HG03139 (cell line): Measurements from ENCODE around the gene ZDHHC17.

ENCODE experiments used
- ATAC-seq: cut with Tn5 transposase; IDR thresholded peaks from one replicate; pipeline ENCODE4 v1.9.1; 2021; ENCODE audit not compliant: unreplicated experiment

The ZDHHC17 gene

GRCh38 chr12:76813265-76813664, 49.4 kb downstream of the ZDHHC17 start:
- ATAC-seq: no peak

GRCh38 chr12:76813972-76814371, 50.1 kb downstream of the ZDHHC17 start:
- ATAC-seq: no peak

GRCh38 chr12:76820888-76821482, 57.1 kb downstream of the ZDHHC17 start:
- ATAC-seq: no peak

DNA sequence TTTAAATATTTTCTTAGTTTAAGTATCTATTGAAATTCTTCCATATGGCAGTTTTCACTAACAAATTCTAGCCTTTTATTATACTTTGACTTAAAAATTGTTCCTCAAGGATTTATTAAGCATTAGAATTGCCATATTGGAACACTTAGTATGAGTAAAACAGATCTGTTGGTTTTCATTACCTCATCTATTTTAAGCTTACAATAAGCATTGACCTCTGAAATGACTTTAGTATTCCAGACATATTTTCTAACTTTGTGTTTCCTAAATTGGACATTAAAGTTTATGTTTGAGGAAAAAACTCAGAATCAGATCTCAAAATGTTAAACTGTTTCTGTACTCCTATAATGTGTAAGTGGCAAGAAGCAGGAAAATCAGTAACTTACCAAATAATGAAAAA, 66.5 kb downstream of the ZDHHC17 start:
- no peak for ATAC-seq

- no peak for ATAC-seq
These were observed 72.7 kb downstream of the ZDHHC17 start for GRCh38 chr12:76836633-76837032.

GRCh38 chr12:76847260-76847659, 83.3 kb downstream of the ZDHHC17 start:
- no peak for ATAC-seq

DNA sequence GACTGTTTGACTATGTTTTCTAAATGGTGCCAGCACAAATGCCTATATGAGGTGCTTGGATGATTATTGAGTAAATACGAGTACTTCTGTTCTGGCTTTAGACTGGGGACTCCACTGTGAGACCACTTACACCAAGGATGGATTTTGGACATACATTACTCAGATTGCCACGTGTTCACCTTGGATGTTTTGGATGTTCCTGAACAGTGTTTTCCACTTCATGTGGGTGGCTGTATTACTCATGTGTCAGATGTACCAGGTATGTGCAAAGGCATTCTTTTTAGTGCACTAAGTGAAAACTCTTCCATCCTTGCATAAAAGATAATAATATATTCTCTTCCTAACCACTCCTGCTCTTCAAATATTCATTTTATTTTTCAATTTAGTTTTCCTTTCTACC, 84.2 kb downstream of the ZDHHC17 start:
- no peak for ATAC-seq

DNA sequence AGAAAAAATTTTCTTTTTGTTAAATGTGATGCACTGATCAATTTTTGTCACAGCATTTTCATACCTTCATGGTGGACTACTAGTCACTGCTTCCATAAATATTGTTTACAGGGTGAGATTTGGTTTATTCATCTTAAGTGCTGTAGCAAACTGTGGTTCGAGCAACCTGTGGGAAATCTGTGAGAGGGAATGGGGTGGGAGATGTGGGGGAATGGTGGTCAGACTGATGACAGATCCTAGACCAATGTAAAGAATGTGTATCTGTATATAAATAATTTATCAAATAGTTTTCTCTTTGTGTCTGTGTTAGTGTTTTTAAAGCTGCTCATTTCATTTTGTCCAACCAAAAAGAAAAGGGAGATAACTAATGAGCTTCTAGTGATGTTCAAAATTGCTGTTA, 88.2 kb downstream of the ZDHHC17 start:
- ATAC-seq: no peak

- no peak for ATAC-seq
These were observed 91.4 kb downstream of the ZDHHC17 start for GRCh38 chr12:76855271-76855670.

DNA sequence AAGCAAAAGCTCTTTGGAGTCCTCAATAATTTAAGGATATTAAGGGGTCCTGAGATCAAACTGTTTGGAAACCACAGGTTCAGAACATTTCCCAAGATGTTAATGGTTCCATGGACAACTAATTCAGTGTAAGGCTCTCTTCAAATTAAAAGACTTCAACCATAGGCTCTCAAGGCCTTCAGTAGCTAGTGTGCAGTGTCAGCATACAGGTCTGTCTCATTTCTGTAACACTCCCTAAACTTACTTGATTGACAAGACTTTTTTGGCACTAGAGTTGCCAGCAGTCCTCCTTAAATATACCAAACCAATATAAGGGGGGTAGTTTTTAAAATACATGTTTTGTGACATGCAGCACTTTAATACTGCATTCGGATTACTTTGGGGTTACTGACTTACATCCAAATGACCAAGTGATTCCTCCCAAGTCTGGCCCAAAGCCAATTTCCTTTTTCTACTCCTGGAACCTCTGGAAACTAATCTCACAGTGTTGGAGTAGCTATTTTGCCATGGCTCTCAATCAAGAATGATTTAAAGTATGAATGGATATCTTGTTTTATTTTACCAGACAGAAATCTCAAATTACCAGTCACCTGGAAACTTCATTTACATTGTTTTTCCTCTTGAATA, 92.2 kb downstream of the ZDHHC17 start:
- no peak for ATAC-seq

- ATAC-seq: no peak
These were observed 95.7 kb downstream of the ZDHHC17 start for GRCh38 chr12:76859611-76860010.

GRCh38 chr12:76860256-76860655, 96.3 kb downstream of the ZDHHC17 start:
- ATAC-seq: no peak

- no peak for ATAC-seq
These were observed 99.2 kb downstream of the ZDHHC17 start for GRCh38 chr12:76863005-76863670.

DNA sequence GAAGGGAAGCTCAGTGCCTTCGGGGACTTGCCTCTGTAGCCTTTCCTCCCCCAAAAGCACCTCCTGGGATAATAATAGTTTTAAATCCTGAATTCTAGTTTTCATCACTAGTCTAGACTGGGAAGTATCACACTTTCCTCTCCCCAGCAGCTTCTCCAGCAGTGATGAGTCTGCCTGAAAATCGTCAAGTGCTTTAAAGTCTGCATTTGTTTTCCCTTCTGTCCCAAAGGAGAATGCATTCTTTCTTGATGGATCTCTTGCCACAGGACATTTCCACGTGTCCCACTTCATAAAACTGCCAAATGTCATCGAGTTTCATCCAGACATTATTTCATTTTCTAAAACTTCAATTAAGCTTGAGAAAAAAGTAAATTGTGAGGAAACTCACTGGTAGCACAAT, 99.9 kb downstream of the ZDHHC17 start:
- ATAC-seq: no peak

DNA sequence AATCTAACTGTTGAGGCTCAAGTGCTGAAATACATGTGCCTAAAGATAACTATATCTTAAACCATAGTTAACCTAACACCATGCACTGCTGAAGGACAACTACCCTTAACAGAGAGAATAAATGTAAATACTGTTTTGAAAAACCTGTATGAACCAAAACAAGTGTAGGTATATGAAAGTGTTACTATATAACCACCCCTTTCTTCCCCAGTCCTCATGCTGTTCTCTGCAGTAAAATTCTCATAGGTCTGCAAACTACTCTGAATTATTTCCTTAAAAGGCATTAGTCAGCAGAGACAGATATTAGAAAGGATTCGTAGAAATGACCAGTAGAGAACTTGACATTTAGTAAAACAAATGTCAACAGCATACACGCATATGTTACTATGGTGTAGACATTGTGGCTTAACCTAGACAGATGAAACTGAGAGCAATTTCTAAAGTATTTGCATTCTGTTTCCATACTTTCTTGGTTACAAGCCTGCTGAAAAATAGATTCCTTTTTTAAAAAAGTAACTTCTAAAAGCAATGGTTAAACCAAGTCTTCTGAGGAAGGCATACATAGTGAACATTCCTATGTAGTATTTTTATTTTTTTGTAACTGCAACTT, 101.0 kb downstream of the ZDHHC17 start:
- ATAC-seq: peak; percentile 61

GRCh38 chr12:76866151-76866567, 102.2 kb downstream of the ZDHHC17 start:
- no peak for ATAC-seq

GRCh38 chr12:76866726-76867125, 102.8 kb downstream of the ZDHHC17 start:
- no peak for ATAC-seq

GRCh38 chr12:76871082-76871481, 107.2 kb downstream of the ZDHHC17 start:
- no peak for ATAC-seq

- no peak for ATAC-seq
These were observed 107.8 kb downstream of the ZDHHC17 start for GRCh38 chr12:76871742-76872141.

GRCh38 chr12:76872415-76872814, 108.5 kb downstream of the ZDHHC17 start:
- ATAC-seq: no peak

DNA sequence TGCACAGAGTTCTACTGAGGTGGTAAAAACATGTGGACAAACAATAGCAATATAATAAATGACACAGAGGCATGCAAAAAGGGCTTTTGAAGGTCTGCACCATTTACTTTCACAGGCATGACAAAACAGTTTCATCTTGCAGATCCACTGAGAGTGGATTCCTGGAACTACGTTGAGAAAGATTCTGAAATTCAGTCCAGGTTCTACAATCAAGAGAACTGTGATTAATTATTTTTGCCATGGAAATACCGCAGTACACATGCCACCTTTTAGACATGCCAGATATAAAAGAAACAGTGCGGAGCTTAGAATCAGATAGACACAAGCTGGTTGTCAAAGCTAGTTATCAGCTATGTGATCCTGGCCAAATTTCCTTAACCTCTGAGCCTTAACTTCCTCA, 110.1 kb downstream of the ZDHHC17 start:
- no peak for ATAC-seq
